AG04449 (cell line): ENCODE results near the gene HS6ST2.

ENCODE experiments used
- CTCF ChIA-PET: fragments of 350-600 bp; formaldehyde crosslinking; extraction: SDS; loops from one replicate; lab custom pipeline; 2021; ENCODE audit warnings: antibody characterized with exemption; lab: Yijun Ruan, JAX
- POLR2A ChIA-PET: fragments of 400-600, 350-600 bp; formaldehyde crosslinking; extraction: SDS; loops from one replicate; lab custom pipeline; 2020; ENCODE audit warnings: antibody characterized with exemption, inconsistent platforms; lab: Yijun Ruan, JAX
- DNase-seq: peaks from one replicate; pipeline ENCODE4 v3.0.0-alpha.2; 2010; ENCODE audit warnings: low read depth, low spot score
- H3K4me3 ChIP-seq: 2 replicates; pipeline ENCODE4 v1.5.1; 2011; ENCODE audit warnings: low read depth, mild to moderate bottlenecking, control low read depth, low read length
- TF ChIP-seq, protein P1 (sequence below): IDR thresholded peaks from one replicate; pipeline ENCODE4 v1.5.1; 2011; ENCODE audit warnings: mild to moderate bottlenecking, moderate library complexity, low read length, control low read depth, inconsistent platforms; ENCODE audit not compliant: insufficient read depth; ENCODE audit errors: missing control alignments

HS6ST2 gene

GRCh38 chrX:132591719-132592275, 366.6 kb downstream of the HS6ST2 start:
- ChIA-PET CTCF (interaction anchor here (1.0 to 1.3 kb wide), 2 partner anchors 8 to 299 kb away, joined by 4 to 6 read pairs; no protein-coding TSS in a partner anchor), POLR2A (no interaction called here)
- no peak overlapping the region for H3K4me3 ChIP-seq
- DNase-seq, result no peak
- TF ChIP-seq, protein P1, sequence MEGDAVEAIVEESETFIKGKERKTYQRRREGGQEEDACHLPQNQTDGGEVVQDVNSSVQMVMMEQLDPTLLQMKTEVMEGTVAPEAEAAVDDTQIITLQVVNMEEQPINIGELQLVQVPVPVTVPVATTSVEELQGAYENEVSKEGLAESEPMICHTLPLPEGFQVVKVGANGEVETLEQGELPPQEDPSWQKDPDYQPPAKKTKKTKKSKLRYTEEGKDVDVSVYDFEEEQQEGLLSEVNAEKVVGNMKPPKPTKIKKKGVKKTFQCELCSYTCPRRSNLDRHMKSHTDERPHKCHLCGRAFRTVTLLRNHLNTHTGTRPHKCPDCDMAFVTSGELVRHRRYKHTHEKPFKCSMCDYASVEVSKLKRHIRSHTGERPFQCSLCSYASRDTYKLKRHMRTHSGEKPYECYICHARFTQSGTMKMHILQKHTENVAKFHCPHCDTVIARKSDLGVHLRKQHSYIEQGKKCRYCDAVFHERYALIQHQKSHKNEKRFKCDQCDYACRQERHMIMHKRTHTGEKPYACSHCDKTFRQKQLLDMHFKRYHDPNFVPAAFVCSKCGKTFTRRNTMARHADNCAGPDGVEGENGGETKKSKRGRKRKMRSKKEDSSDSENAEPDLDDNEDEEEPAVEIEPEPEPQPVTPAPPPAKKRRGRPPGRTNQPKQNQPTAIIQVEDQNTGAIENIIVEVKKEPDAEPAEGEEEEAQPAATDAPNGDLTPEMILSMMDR, result no peak

DNA sequence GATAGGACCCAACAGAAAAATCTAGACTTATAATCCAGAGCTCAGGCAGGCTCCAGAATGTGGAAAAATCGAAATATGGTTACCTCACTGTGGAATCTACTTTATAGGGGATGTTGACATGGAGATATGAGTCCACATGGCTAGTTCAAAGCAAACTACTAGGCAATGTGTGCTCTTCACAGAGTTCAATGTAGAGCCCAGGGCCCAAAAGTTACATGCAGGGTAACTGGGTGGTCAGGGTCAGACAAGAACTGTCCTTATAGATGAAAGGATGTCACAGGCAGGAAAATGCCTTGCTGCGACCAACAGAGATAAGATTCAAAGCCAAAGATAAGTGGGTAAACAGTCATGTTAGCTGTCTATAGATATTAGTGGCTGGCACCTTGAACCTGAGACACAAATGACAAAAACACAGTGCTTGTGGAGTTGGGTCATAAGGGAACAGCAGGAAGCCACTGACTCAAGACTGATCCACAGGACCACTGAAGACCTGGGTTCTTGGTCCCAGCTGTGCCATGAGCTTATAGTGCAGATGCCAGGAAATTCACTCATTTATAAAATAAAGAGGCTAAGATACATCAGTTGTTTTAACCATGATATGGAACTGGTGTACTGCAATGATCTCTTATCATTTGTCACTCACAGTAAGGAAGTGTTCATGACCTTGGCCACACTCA, 367.9 kb downstream of the HS6ST2 start:
- POLR2A ChIA-PET, result no interaction called here
- TF ChIP-seq, protein P1, result no peak
- CTCF ChIA-PET, result no interaction called here
- DNase-seq, result no peak
- H3K4me3 ChIP-seq, result no peak overlapping the region

- no peak overlapping the region for H3K4me3 ChIP-seq
- TF ChIP-seq, protein P1, result no peak
- POLR2A ChIA-PET, result no interaction called here
- DNase-seq, result no peak
- CTCF ChIA-PET, result no interaction called here
Measured at GRCh38 chrX:132584936-132585335, 373.5 kb downstream of the HS6ST2 start.

- ChIA-PET CTCF (no interaction called here), POLR2A (no interaction called here)
- no peak overlapping the region for H3K4me3 ChIP-seq
- DNase-seq, result no peak
- TF ChIP-seq, protein P1, result no peak
Measured at GRCh38 chrX:132576939-132577338, 381.5 kb downstream of the HS6ST2 start.
